NCI-H2171 (cell line): ENCODE measurements around the gene DOK7.
"Not testable (repeated sequence)": the region's sequence is repeated elsewhere in the genome, so short reads cannot be mapped to it uniquely, and the experiment has no call there.

Experiments used
- DNase-seq: peaks from one replicate; lab custom pipeline; 2025; lab: John Stamatoyannopoulos, UW

DOK7 gene

GRCh38 chr4:3533423-3533820 is 70.3 kb downstream of the DOK7 start:
- DNase-seq, result no peak

GRCh38 chr4:3535812-3536211 is 72.7 kb downstream of the DOK7 start:
- not testable (repeated sequence) for DNase-seq

- not testable (repeated sequence) for DNase-seq
Observed at GRCh38 chr4:3538906-3539305, 75.8 kb downstream of the DOK7 start.

GRCh38 chr4:3543415-3543814 is 80.3 kb downstream of the DOK7 start:
- DNase-seq, result not testable (repeated sequence)
